K562 (cell line): ENCODE results near the gene RPS6KL1. TPM values are rescaled to one million over a fixed set of nuclear protein-coding genes. Genes with fewer than 3 reads are reported as not detected.

ENCODE experiments used
- ATAC-seq: fragments of 200-7000 bp; cut with Tn5 transposase; 3 replicates; pipeline ENCODE4 v1.9.1; 2020; ENCODE audit warnings: moderate library complexity
- BruUV-seq: library from RNA; stranded (reverse); fragments of 400-500 nt; replicated peaks from 2 replicates; lab custom pipeline; 2021; lab: Mats Ljungman, UMichigan
- CTCF ChIA-PET: fragments of 300-600 bp; formaldehyde crosslinking; extraction: SDS; loops from one replicate; lab custom pipeline; 2021; ENCODE audit warnings: low intra/inter-chr PET ratio; lab: Yijun Ruan, JAX
- POLR2A ChIA-PET: fragments of 300-600, 350-650 bp; sonication (Branson Sonifier 250); formaldehyde crosslinking; extraction: SDS; loops from one replicate; lab custom pipeline; 2021; ENCODE audit warnings: antibody characterized with exemption, inconsistent platforms; lab: Yijun Ruan, JAX
- DNase-seq, 4 experiments: peaks; one replicate each; pipeline versions ENCODE4 v3.0.0 to v3.0.0-alpha.2; 2011 to 2018; ENCODE audit warnings: low spot score in 3 of 4, mixed read lengths in 3 of 4; ENCODE audit errors: extremely low read depth in 1 of 4
- FAIRE-seq: peaks from 2 replicates; lab custom pipeline; 2011; peaks lifted over from hg19 to GRCh38; lab: Jason Lieb, UNC
- H2AFZ ChIP-seq: 2 replicates; pipeline ENCODE4 v1.6.0; 2011; ENCODE audit warnings: low read depth, low read length, control low read depth, inconsistent platforms
- H3K27ac ChIP-seq: fragments of 200-600 bp; 3 replicates; pipeline ENCODE4 v1.8.0; 2011; ENCODE audit warnings: low read depth, mild to moderate bottlenecking, control low read depth, inconsistent platforms, low read length, moderate library complexity, mixed read lengths; ENCODE audit errors: extremely low read depth
- H3K27me3 ChIP-seq, 2 experiments: fragments of 300-600 bp in 1 of 2; 2 replicates in 1 of 2; 3 replicates in 1 of 2; pipeline versions ENCODE4 v1.6.0 to v1.8.0; 2011; ENCODE audit warnings: inconsistent platforms in 2 of 2, low read length in 2 of 2, mild to moderate bottlenecking in 1 of 2, mixed read lengths in 1 of 2, moderate library complexity in 1 of 2; ENCODE audit not compliant: control insufficient read depth in 2 of 2, insufficient read depth in 2 of 2
- H3K36me3 ChIP-seq: fragments of 300-600 bp; 3 replicates; pipeline ENCODE4 v1.8.0; 2011; ENCODE audit warnings: mild to moderate bottlenecking, low read length, inconsistent platforms; ENCODE audit not compliant: control insufficient read depth, insufficient read depth
- H3K4me1 ChIP-seq, 2 experiments: fragments of 200-600 bp in 1 of 2; replicated peaks in 1 of 2; 2 replicates in 1 of 2; 3 replicates in 1 of 2; pipeline versions ENCODE4 v1.5.1 to v1.8.0; 2011; ENCODE audit warnings: inconsistent platforms in 2 of 2, low read length in 2 of 2, mild to moderate bottlenecking in 1 of 2, mixed read lengths in 1 of 2, moderate library complexity in 1 of 2; ENCODE audit not compliant: control insufficient read depth in 2 of 2, insufficient read depth in 2 of 2
- H3K4me2 ChIP-seq: 2 replicates; pipeline ENCODE4 v1.6.1; 2011; ENCODE audit warnings: low read length, control low read depth, inconsistent platforms, mixed read lengths; ENCODE audit not compliant: insufficient read depth
- H3K4me3 ChIP-seq: fragments of 200-600 bp; sonication (generic), shearing (Covaris generic); 2 replicates; pipeline ENCODE4 v1.5.1; 2016; ENCODE audit warnings: control low read depth, inconsistent platforms
- H3K79me2 ChIP-seq: fragments of 200-600 bp; 3 replicates; pipeline ENCODE4 v1.8.0; 2011; ENCODE audit warnings: low read length, inconsistent platforms; ENCODE audit not compliant: control insufficient read depth, insufficient read depth
- H3K9ac ChIP-seq, 2 experiments: 2 replicates each; pipeline versions ENCODE4 v1.6.0 to v1.6.1; 2011; ENCODE audit warnings: low read depth in 2 of 2, low read length in 2 of 2, control low read depth in 1 of 2, inconsistent platforms in 1 of 2, mild to moderate bottlenecking in 1 of 2, mixed read lengths in 1 of 2; ENCODE audit not compliant: insufficient read depth in 1 of 2
- H3K9me1 ChIP-seq: one replicate; pipeline ENCODE4 v1.6.0; 2011; ENCODE audit warnings: inconsistent platforms, mild to moderate bottlenecking, low read length, moderate library complexity; ENCODE audit not compliant: control insufficient read depth, insufficient read depth
- H3K9me3 ChIP-seq: replicated peaks from 2 replicates; pipeline ENCODE4 v1.5.1; 2011; ENCODE audit warnings: low read depth, low read length, inconsistent platforms; ENCODE audit not compliant: control insufficient read depth, insufficient read depth
- H4K20me1 ChIP-seq: replicated peaks from 2 replicates; pipeline ENCODE4 v1.6.1; 2011; ENCODE audit warnings: low read length, inconsistent platforms, mixed read lengths; ENCODE audit not compliant: control insufficient read depth, insufficient read depth
- CC2D1A ChIP-seq: fragments of 450-650 bp; IDR thresholded peaks from 2 replicates; pipeline ENCODE4 v1.6.1; 2017; ENCODE audit warnings: mild to moderate bottlenecking
- EGR1 ChIP-seq: fragments of 450-650 bp; conservative IDR thresholded peaks from 2 replicates; pipeline ENCODE4 v1.6.1; 2017; ENCODE audit warnings: mild to moderate bottlenecking
- KDM1A ChIP-seq, 2 experiments: fragments of 450-650 bp; IDR thresholded peaks; 2 replicates each; pipeline ENCODE4 v1.6.1; 2016; ENCODE audit warnings: mild to moderate bottlenecking in 2 of 2
- WGBS: fragments of 100-300 bp; shearing (Covaris generic); methylation state at CpG from one replicate; pipeline ENCODE4 v1.1.6; 2016; ENCODE audit warnings: low coverage, mixed read lengths; ENCODE audit not compliant: insufficient coverage; ENCODE audit errors: missing lambda C conversion rate; 5-methylcytosine and 5-hydroxymethylcytosine counted together
- in situ Hi-C: fragments of 300-500 bp; cut with MboI; formaldehyde crosslinking; loops from 4 replicates; pipeline ENCODE4 v1.15.0; 2018; ENCODE audit warnings: inconsistent platforms, mixed read lengths
- intact Hi-C: fragments of 100-400 bp; cut with micrococcal nuclease; formaldehyde crosslinking; loops from 2 replicates; pipeline ENCODE4 v1.14.2; 2022
- polyA plus RNA-seq, 8 experiments: library from polyadenylated mRNA; depleted of rRNA in 4 of 8; stranded (reverse) in 5 of 8; unstranded in 3 of 8; fragments of >200 nt; fragmentation: Nextera tagmentation in 2 of 8; fragmentation: Illumina TruSeq in 1 of 8; extraction: Ambion mirVana in 2 of 8; extraction: Trizol in 1 of 8; gene quantifications; 2 replicates each; pipeline versions ENCODE4 v1.2.1 to v1.2.3, GENCODE V29; 2011 to 2014; ENCODE audit warnings: inconsistent platforms in 1 of 8, missing spikeins in 1 of 8
- total RNA-seq, 7 experiments: library from RNA; depleted of rRNA in 6 of 7; stranded (reverse); fragments of >200 nt in 6 of 7; fragmentation: Illumina TruSeq in 2 of 7; extraction: Trizol in 2 of 7; gene quantifications; 2 replicates each; pipeline versions ENCODE4 v1.2.1 to v1.2.3, GENCODE V29; 2011 to 2021; ENCODE audit warnings: low replicate concordance in 1 of 7
- TF ChIP-seq, protein P1 (sequence below): IDR thresholded peaks from 2 replicates; pipeline ENCODE4 v1.6.1; 2012; ENCODE audit warnings: low read depth, low read length, improper control_type of control experiment, borderline replicate concordance
- TF ChIP-seq, protein P2 (sequence below): sonication (generic); formaldehyde crosslinking; IDR thresholded peaks from 2 replicates; pipeline ENCODE4 v1.8.0; 2022; ENCODE audit warnings: missing genetic modification reagents, mild to moderate bottlenecking, borderline replicate concordance
- TF ChIP-seq, protein P3 (sequence below): fragments of 250-450 bp; sonication (Bioruptor Pico); IDR thresholded peaks from 2 replicates; pipeline ENCODE4 v1.4.0; 2020; ENCODE audit warnings: mild to moderate bottlenecking

The RPS6KL1 gene
- total and polyA plus RNA-seq, 9 of the 15 experiments (the other 6 are each of a cell fraction or from before 2014, with no cell fraction given) = 0.91 to 15.5 (median 8.1) TPM

DNA sequence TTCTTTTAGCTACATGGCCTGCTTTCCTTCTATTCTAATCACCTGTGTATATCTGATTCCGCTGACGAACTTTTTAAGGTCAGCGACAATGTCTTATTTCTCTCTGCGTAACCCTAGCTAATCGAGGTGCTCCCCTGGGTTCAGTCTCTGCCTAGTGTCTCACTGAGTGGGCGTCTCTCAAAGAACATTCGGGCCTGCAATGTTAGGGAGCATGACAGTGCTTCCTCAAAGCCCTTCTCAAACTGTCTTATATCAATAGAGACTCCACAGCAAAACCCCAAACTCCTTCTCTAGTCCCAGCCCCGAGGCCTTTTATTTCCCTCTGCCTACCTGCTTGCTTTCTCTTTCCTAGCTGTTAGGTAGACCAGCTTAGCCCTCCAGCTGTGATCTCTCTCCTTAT, 13.7 kb upstream of the RPS6KL1 start:
- Histone ChIP-seq H3K4me1 (peaks cover 15 to 28% of the 10 kb centered on the region in 2 experiments; a peak in 4 of 5 replicates), H4K20me1 (no peaks in the 10 kb centered on the region), H3K4me3 (no peak overlapping the region), H3K27me3 (no peaks in the 10 kb centered on the region), H3K9me1 (no peaks in the 10 kb centered on the region), H3K36me3 (no peaks in the 10 kb centered on the region), H3K27ac (no peak overlapping the region), H3K9me3 (no peaks in the 10 kb centered on the region; the same call in 1 of the 2 replicates), H3K9ac (no peak overlapping the region), H2AFZ (0 out of 2 replicates have a peak overlapping the region, but pooled peaks have one; percentile 51), H3K79me2 (no peaks in the 10 kb centered on the region), H3K4me2 (no peak overlapping the region)
- TF ChIP-seq KDM1A (IDR thresholded peaks at IDR 0.05) (no peak), EGR1 (0 out of 2 replicates have a peak, but pooled peaks have one; percentile 13), CC2D1A (no peak)
- TF ChIP-seq, protein P1, sequence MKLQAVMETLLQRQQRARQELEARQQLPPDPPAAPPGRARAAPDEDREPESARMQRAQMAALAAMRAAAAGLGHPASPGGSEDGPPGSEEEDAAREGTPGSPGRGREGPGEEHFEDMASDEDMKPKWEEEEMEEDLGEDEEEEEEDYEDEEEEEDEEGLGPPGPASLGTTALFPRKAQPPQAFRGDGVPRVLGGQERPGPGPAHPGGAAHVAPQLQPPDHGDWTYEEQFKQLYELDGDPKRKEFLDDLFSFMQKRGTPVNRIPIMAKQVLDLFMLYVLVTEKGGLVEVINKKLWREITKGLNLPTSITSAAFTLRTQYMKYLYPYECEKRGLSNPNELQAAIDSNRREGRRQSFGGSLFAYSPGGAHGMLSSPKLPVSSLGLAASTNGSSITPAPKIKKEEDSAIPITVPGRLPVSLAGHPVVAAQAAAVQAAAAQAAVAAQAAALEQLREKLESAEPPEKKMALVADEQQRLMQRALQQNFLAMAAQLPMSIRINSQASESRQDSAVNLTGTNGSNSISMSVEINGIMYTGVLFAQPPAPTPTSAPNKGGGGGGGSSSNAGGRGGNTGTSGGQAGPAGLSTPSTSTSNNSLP = no peak
- TF ChIP-seq, protein P2, sequence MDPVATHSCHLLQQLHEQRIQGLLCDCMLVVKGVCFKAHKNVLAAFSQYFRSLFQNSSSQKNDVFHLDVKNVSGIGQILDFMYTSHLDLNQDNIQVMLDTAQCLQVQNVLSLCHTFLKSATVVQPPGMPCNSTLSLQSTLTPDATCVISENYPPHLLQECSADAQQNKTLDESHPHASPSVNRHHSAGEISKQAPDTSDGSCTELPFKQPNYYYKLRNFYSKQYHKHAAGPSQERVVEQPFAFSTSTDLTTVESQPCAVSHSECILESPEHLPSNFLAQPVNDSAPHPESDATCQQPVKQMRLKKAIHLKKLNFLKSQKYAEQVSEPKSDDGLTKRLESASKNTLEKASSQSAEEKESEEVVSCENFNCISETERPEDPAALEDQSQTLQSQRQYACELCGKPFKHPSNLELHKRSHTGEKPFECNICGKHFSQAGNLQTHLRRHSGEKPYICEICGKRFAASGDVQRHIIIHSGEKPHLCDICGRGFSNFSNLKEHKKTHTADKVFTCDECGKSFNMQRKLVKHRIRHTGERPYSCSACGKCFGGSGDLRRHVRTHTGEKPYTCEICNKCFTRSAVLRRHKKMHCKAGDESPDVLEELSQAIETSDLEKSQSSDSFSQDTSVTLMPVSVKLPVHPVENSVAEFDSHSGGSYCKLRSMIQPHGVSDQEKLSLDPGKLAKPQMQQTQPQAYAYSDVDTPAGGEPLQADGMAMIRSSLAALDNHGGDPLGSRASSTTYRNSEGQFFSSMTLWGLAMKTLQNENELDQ = no peak
- TF ChIP-seq, protein P3, sequence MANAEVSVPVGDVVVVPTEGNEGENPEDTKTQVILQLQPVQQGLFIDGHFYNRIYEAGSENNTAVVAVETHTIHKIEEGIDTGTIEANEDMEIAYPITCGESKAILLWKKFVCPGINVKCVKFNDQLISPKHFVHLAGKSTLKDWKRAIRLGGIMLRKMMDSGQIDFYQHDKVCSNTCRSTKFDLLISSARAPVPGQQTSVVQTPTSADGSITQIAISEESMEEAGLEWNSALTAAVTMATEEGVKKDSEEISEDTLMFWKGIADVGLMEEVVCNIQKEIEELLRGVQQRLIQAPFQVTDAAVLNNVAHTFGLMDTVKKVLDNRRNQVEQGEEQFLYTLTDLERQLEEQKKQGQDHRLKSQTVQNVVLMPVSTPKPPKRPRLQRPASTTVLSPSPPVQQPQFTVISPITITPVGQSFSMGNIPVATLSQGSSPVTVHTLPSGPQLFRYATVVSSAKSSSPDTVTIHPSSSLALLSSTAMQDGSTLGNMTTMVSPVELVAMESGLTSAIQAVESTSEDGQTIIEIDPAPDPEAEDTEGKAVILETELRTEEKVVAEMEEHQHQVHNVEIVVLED (CRISPR knock-in tag) = no peak
- WGBS = 45% methylated on average over 8 of the region's 8 CpGs
- ChIA-PET POLR2A (no interaction called here), CTCF (no interaction called here)
- DNase-seq = no peak
- FAIRE-seq = no peak
- intact Hi-C loops = no loop called here
- no TSS peak for BruUV-seq
- no peak for ATAC-seq
- in situ Hi-C loops = no loop called here
